GM12878 (cell line): ENCODE measurements around the gene REV3L. TPM values are rescaled to one million over a fixed set of nuclear protein-coding genes. Genes with fewer than 3 reads are reported as not detected.

Source experiments
- ATAC-seq: fragments of 200-7000 bp; cut with Tn5 transposase; 3 replicates; pipeline ENCODE4 v1.9.1; 2020; ENCODE audit warnings: mild to moderate bottlenecking, moderate library complexity
- BruUV-seq: library from RNA; stranded (reverse); fragments of 400-500 nt; replicated peaks from 2 replicates; lab custom pipeline; 2021; lab: Mats Ljungman, UMichigan
- CTCF ChIA-PET: fragments of 300-600 bp; sonication (Branson Sonifier 250); formaldehyde crosslinking; extraction: SDS; loops from one replicate; lab custom pipeline; 2021; ENCODE audit warnings: inconsistent platforms; lab: Yijun Ruan, JAX
- POLR2A ChIA-PET: fragments of 350-600 bp; formaldehyde crosslinking; extraction: SDS; loops from one replicate; lab custom pipeline; 2021; ENCODE audit warnings: inconsistent platforms; lab: Charles Lee
- RAD21 ChIA-PET: fragments of 300-600 bp; sonication (Branson Sonifier 250); formaldehyde crosslinking; loops from one replicate; lab custom pipeline; 2023; ENCODE audit warnings: antibody characterized with exemption; ENCODE audit not compliant: unreplicated experiment; lab: Charles Lee
- SMC1A ChIA-PET: fragments of 300-600 bp; sonication (Branson Sonifier 250); formaldehyde crosslinking; loops from one replicate; lab custom pipeline; 2023; ENCODE audit not compliant: unreplicated experiment, uncharacterized antibody; lab: Charles Lee
- DNase-seq: peaks from one replicate; pipeline ENCODE4 v3.0.0-alpha.2; 2011; ENCODE audit warnings: low read depth, low spot score
- FAIRE-seq: peaks from 3 replicates; lab custom pipeline; 2011; peaks lifted over from hg19 to GRCh38; lab: Jason Lieb, UNC
- H2AFZ ChIP-seq: 2 replicates; pipeline ENCODE4 v1.6.0; 2011; ENCODE audit warnings: low read depth, low read length, control low read depth; ENCODE audit not compliant: control insufficient read depth
- H3K27ac ChIP-seq: 2 replicates; pipeline ENCODE4 v1.5.1; 2011; ENCODE audit warnings: control low read depth; ENCODE audit not compliant: control insufficient read depth, insufficient read depth
- H3K27me3 ChIP-seq, 2 experiments: replicated peaks in 1 of 2; 2 replicates each; pipeline versions ENCODE4 v1.6.0 to v1.6.1; 2011; ENCODE audit warnings: low read length in 1 of 2; ENCODE audit not compliant: control insufficient read depth in 2 of 2, insufficient read depth in 2 of 2
- H3K36me3 ChIP-seq, 2 experiments: 2 replicates each; pipeline ENCODE4 v1.5.1; 2011; ENCODE audit warnings: low read length in 1 of 2; ENCODE audit not compliant: control insufficient read depth in 2 of 2, insufficient read depth in 2 of 2
- H3K4me1 ChIP-seq: 2 replicates; pipeline ENCODE4 v1.6.1; 2011; ENCODE audit warnings: mild to moderate bottlenecking, low read length, moderate library complexity, mixed read lengths; ENCODE audit not compliant: control insufficient read depth, insufficient read depth
- H3K4me2 ChIP-seq: 2 replicates; pipeline ENCODE4 v1.6.0; 2011; ENCODE audit warnings: control low read depth; ENCODE audit not compliant: control insufficient read depth, insufficient read depth
- H3K4me3 ChIP-seq: fragments of 200-600 bp; sonication (generic); 2 replicates; pipeline ENCODE4 v1.5.1; 2016
- H3K79me2 ChIP-seq: 2 replicates; pipeline ENCODE4 v1.6.0; 2011; ENCODE audit warnings: low read length; ENCODE audit not compliant: control insufficient read depth, insufficient read depth
- H3K9ac ChIP-seq: 2 replicates; pipeline ENCODE4 v1.8.0; 2011; ENCODE audit warnings: low read length, control low read depth, mixed read lengths; ENCODE audit not compliant: control insufficient read depth, insufficient read depth
- H3K9me3 ChIP-seq: replicated peaks from 3 replicates; pipeline ENCODE4 v1.5.1; 2011; ENCODE audit warnings: mild to moderate bottlenecking, low read length; ENCODE audit not compliant: control insufficient read depth, insufficient read depth
- H4K20me1 ChIP-seq: 2 replicates; pipeline ENCODE4 v1.6.0; 2011; ENCODE audit not compliant: control insufficient read depth, insufficient read depth
- BACH1 ChIP-seq: fragments of 450-650 bp; IDR thresholded peaks from 2 replicates; pipeline ENCODE4 v1.6.1; 2017; ENCODE audit warnings: mild to moderate bottlenecking, borderline replicate concordance
- DPF2 ChIP-seq: fragments of 450-650 bp; IDR thresholded peaks from 2 replicates; pipeline ENCODE4 v1.6.1; 2017; ENCODE audit warnings: mild to moderate bottlenecking
- GABPA ChIP-seq: IDR thresholded peaks from 2 replicates; pipeline ENCODE4 v1.6.1; 2014; ENCODE audit warnings: antibody characterized with exemption, low read depth, mild to moderate bottlenecking, inconsistent platforms
- JUNB ChIP-seq: IDR thresholded peaks from 2 replicates; pipeline ENCODE4 v1.6.1; 2016; ENCODE audit warnings: antibody characterized with exemption, mild to moderate bottlenecking
- KAT2A ChIP-seq: conservative IDR thresholded peaks from 2 replicates; pipeline ENCODE4 v1.6.1; 2011; ENCODE audit warnings: low read depth, low read length; ENCODE audit not compliant: control insufficient read depth
- KLF5 ChIP-seq: fragments of 450-650 bp; IDR thresholded peaks from 2 replicates; pipeline ENCODE4 v1.6.1; 2014; ENCODE audit warnings: mild to moderate bottlenecking; ENCODE audit not compliant: partially characterized antibody
- MXI1 ChIP-seq: fragments of 150-350 bp; IDR thresholded peaks from 2 replicates; pipeline ENCODE4 v1.6.1; 2011; ENCODE audit warnings: low read depth, mild to moderate bottlenecking, inconsistent platforms, low read length, improper control_type of control experiment
- TARDBP ChIP-seq: IDR thresholded peaks from 2 replicates; pipeline ENCODE4 v1.6.1; 2016; ENCODE audit warnings: borderline replicate concordance
- WGBS: methylation state at CpG from one replicate; pipeline ENCODE4 v1.1.6; 2016; ENCODE audit warnings: low lambda C conversion rate; ENCODE audit not compliant: insufficient replicate concordance, insufficient coverage; ENCODE audit errors: missing lambda C conversion rate; 5-methylcytosine and 5-hydroxymethylcytosine counted together
- in situ Hi-C: fragments of 300-500 bp; cut with MboI; formaldehyde crosslinking; loops from 9 replicates; pipeline ENCODE4 v1.14.3; 2018; ENCODE audit warnings: mixed read lengths
- intact Hi-C: fragments of 100-400 bp; cut with micrococcal nuclease; formaldehyde crosslinking; loops from one replicate; pipeline ENCODE4 v1.14.2; 2022; ENCODE audit not compliant: unreplicated experiment
- polyA plus RNA-seq, 11 experiments: library from polyadenylated mRNA; depleted of rRNA in 4 of 11; unstranded in 6 of 11; stranded (reverse) in 5 of 11; fragments of >200 nt; fragmentation: Nextera tagmentation in 4 of 11; fragmentation: Illumina TruSeq in 1 of 11; extraction: Ambion mirVana in 4 of 11; extraction: Trizol in 1 of 11; gene quantifications; 1 replicate in 1 of 11; 2 replicates in 10 of 11; pipeline versions ENCODE4 v1.2.1 to v1.2.3, GENCODE V29; 2011 to 2016; ENCODE audit warnings: inconsistent platforms in 2 of 11, missing spikeins in 2 of 11, low read depth in 1 of 11
- total RNA-seq, 4 experiments: library from RNA; depleted of rRNA in 3 of 4; stranded (reverse); fragments of >200 nt in 3 of 4; fragmentation: Illumina TruSeq in 1 of 4; extraction: Trizol in 1 of 4; gene quantifications; 2 replicates each; pipeline versions ENCODE4 v1.2.1 to v1.2.3, GENCODE V29; 2013 to 2021
- TF ChIP-seq, protein P1 (sequence below): fragments of 450-650 bp; IDR thresholded peaks from 2 replicates; pipeline ENCODE4 v1.6.1; 2017; ENCODE audit warnings: low read depth, mild to moderate bottlenecking, moderate library complexity
- TF ChIP-seq, protein P2 (sequence below): fragments of 150-350 bp; IDR thresholded peaks from 2 replicates; pipeline ENCODE4 v1.6.1; 2014; ENCODE audit warnings: mild to moderate bottlenecking, low read depth, low read length
- TF ChIP-seq, protein P3 (sequence below): fragments of 450-650 bp; IDR thresholded peaks from 2 replicates; pipeline ENCODE4 v1.6.1; 2016; ENCODE audit warnings: mild to moderate bottlenecking
- TF ChIP-seq, protein P4 (sequence below): IDR thresholded peaks from 2 replicates; pipeline ENCODE4 v1.6.1; 2011; ENCODE audit warnings: mild to moderate bottlenecking, low read depth, low read length, moderate library complexity; ENCODE audit not compliant: insufficient replicate concordance
- TF ChIP-seq, protein P5 (sequence below): fragments of 450-650 bp; formaldehyde crosslinking; IDR thresholded peaks from 2 replicates; pipeline ENCODE4 v1.4.0; 2022; ENCODE audit warnings: mild to moderate bottlenecking, moderate library complexity

The REV3L gene
- total and polyA plus RNA-seq, 10 of the 15 experiments (the other 5 are each of a cell fraction or from before 2014, with no cell fraction given), result 7.6 to 33.6 (median 21.5) TPM

DNA sequence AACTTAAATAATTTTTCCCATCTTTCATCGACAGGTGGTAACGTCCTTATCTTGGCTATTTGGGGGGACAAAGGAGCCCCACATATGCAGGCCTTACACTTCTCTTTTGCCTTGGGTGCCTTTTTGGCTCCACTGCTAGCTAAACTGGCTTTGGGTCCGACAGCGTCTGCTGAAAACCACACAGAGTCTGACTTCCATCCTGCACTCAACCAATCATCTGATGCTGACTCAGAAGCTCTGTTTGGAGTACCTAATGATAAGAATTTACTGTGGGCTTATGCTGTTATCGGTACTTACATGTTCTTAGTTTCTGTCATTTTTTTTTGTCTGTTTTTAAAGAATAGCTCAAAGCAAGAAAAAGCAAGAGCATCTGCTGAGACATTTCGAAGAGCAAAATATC, 217.2 kb downstream of the REV3L start:
- no peak for ATAC-seq
- ChIA-PET SMC1A (interaction anchor here (0.6 to 1.8 kb wide), 4 partner anchors 14 to 259 kb away, joined by 3 to 9 read pairs (median 4); no protein-coding TSS in a partner anchor), CTCF (interaction anchor here (0.7 to 2.0 kb wide), 3 partner anchors 14 to 732 kb away, joined by 3 to 11 read pairs (median 6); no protein-coding TSS in a partner anchor), RAD21 (no interaction called here), POLR2A (no interaction called here)
- peaks cover 4 to 21% of the 10 kb centered on the region in 2 experiments; a peak in 3 of 4 replicates for H3K36me3 ChIP-seq
- H3K9me3 ChIP-seq, result peaks cover 5% of the 10 kb centered on the region; the same call in 2 of the 3 replicates
- intact Hi-C loops, result no loop called here
- H2AFZ ChIP-seq, result no peak overlapping the region
- no peak for FAIRE-seq
- no peak overlapping the region for H3K27ac ChIP-seq
- peaks cover 26% of the 10 kb centered on the region for H3K79me2 ChIP-seq
- in situ Hi-C loops, result no loop called here
- no peak overlapping the region for H3K4me2 ChIP-seq
- peaks cover 5% of the 10 kb centered on the region for H3K4me1 ChIP-seq
- no peaks in the 10 kb centered on the region for H3K27me3 ChIP-seq
- no peaks in the 10 kb centered on the region for H4K20me1 ChIP-seq
- no peak overlapping the region for H3K4me3 ChIP-seq
- no TSS peak for BruUV-seq
- H3K9ac ChIP-seq, result no peak overlapping the region
- 54% methylated on average over 6 of the region's 6 CpGs for WGBS
- DNase-seq, result no peak
- TF ChIP-seq KAT2A (no peak), GABPA (no peak), KLF5 (no peak), TARDBP (no peak), MXI1 (no peak), JUNB (no peak), BACH1 (no peak), DPF2 (no peak)
- TF ChIP-seq, protein P1, sequence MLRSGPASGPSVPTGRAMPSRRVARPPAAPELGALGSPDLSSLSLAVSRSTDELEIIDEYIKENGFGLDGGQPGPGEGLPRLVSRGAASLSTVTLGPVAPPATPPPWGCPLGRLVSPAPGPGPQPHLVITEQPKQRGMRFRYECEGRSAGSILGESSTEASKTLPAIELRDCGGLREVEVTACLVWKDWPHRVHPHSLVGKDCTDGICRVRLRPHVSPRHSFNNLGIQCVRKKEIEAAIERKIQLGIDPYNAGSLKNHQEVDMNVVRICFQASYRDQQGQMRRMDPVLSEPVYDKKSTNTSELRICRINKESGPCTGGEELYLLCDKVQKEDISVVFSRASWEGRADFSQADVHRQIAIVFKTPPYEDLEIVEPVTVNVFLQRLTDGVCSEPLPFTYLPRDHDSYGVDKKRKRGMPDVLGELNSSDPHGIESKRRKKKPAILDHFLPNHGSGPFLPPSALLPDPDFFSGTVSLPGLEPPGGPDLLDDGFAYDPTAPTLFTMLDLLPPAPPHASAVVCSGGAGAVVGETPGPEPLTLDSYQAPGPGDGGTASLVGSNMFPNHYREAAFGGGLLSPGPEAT, result no peak
- TF ChIP-seq, protein P2, sequence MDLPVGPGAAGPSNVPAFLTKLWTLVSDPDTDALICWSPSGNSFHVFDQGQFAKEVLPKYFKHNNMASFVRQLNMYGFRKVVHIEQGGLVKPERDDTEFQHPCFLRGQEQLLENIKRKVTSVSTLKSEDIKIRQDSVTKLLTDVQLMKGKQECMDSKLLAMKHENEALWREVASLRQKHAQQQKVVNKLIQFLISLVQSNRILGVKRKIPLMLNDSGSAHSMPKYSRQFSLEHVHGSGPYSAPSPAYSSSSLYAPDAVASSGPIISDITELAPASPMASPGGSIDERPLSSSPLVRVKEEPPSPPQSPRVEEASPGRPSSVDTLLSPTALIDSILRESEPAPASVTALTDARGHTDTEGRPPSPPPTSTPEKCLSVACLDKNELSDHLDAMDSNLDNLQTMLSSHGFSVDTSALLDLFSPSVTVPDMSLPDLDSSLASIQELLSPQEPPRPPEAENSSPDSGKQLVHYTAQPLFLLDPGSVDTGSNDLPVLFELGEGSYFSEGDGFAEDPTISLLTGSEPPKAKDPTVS, result no peak
- TF ChIP-seq, protein P3, sequence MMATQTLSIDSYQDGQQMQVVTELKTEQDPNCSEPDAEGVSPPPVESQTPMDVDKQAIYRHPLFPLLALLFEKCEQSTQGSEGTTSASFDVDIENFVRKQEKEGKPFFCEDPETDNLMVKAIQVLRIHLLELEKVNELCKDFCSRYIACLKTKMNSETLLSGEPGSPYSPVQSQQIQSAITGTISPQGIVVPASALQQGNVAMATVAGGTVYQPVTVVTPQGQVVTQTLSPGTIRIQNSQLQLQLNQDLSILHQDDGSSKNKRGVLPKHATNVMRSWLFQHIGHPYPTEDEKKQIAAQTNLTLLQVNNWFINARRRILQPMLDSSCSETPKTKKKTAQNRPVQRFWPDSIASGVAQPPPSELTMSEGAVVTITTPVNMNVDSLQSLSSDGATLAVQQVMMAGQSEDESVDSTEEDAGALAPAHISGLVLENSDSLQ, result no peak
- TF ChIP-seq, protein P4, sequence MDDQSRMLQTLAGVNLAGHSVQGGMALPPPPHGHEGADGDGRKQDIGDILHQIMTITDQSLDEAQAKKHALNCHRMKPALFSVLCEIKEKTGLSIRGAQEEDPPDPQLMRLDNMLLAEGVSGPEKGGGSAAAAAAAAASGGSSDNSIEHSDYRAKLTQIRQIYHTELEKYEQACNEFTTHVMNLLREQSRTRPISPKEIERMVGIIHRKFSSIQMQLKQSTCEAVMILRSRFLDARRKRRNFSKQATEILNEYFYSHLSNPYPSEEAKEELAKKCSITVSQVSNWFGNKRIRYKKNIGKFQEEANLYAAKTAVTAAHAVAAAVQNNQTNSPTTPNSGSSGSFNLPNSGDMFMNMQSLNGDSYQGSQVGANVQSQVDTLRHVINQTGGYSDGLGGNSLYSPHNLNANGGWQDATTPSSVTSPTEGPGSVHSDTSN, result no peak
- TF ChIP-seq, protein P5, sequence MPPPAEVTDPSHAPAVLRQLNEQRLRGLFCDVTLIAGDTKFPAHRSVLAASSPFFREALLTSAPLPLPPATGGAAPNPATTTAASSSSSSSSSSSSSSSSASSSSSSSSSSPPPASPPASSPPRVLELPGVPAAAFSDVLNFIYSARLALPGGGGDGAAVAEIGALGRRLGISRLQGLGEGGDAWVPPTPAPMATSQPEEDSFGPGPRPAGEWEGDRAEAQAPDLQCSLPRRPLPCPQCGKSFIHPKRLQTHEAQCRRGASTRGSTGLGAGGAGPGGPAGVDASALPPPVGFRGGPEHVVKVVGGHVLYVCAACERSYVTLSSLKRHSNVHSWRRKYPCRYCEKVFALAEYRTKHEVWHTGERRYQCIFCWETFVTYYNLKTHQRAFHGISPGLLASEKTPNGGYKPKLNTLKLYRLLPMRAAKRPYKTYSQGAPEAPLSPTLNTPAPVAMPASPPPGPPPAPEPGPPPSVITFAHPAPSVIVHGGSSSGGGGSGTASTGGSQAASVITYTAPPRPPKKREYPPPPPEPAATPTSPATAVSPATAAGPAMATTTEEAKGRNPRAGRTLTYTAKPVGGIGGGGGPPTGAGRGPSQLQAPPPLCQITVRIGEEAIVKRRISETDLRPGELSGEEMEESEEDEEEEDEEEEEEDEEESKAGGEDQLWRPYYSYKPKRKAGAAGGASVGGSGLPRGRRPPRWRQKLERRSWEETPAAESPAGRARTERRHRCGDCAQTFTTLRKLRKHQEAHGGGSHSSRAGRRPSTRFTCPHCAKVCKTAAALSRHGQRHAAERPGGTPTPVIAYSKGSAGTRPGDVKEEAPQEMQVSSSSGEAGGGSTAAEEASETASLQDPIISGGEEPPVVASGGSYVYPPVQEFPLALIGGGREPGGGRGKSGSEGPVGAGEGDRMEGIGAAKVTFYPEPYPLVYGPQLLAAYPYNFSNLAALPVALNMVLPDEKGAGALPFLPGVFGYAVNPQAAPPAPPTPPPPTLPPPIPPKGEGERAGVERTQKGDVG, result no peak
